K562 (cell line): ENCODE results near the gene EXTL1. TPM values are rescaled to one million over a fixed set of nuclear protein-coding genes. Genes with fewer than 3 reads are reported as not detected.

Experiments
- CXXC5 ChIP-seq: fragments of 250-450 bp; sonication (Bioruptor Pico); IDR thresholded peaks from 2 replicates; pipeline ENCODE4 v1.8.0; 2022; ENCODE audit warnings: inconsistent platforms, mild to moderate bottlenecking, moderate library complexity
- HDGF ChIP-seq: fragments of 450-650 bp; IDR thresholded peaks from 2 replicates; pipeline ENCODE4 v1.6.1; 2016
- KLF6 ChIP-seq: fragments of 250-450 bp; sonication (Bioruptor Pico); IDR thresholded peaks from 2 replicates; pipeline ENCODE4 v1.4.0; 2020; ENCODE audit warnings: mild to moderate bottlenecking, moderate library complexity, borderline replicate concordance
- POLR2B ChIP-seq: fragments of 450-650 bp; IDR thresholded peaks from 2 replicates; pipeline ENCODE4 v1.6.1; 2018; ENCODE audit warnings: low read depth; ENCODE audit not compliant: partially characterized antibody
- PPARD ChIP-seq: fragments of 250-450 bp; sonication (Bioruptor Pico); IDR thresholded peaks from 2 replicates; pipeline ENCODE4 v1.8.0; 2022; ENCODE audit warnings: inconsistent platforms, mild to moderate bottlenecking, moderate library complexity
- RAD21 ChIP-seq, 2 experiments: fragments of 250-450 bp in 1 of 2; fragments of 450-650 bp in 1 of 2; sonication (Bioruptor Pico) in 1 of 2; formaldehyde crosslinking in 1 of 2; IDR thresholded peaks in 1 of 2; conservative IDR thresholded peaks in 1 of 2; 2 replicates each; pipeline versions ENCODE4 v1.4.0 to v1.8.0; 2020 to 2022; ENCODE audit warnings: mild to moderate bottlenecking in 2 of 2, moderate library complexity in 1 of 2
- TBP ChIP-seq: optimal IDR thresholded peaks from 2 replicates; pipeline ENCODE3; 2011; ENCODE audit warnings: low read depth, low read length, improper control_type of control experiment
- ZFP30 ChIP-seq: fragments of 250-450 bp; sonication (Bioruptor Pico); IDR thresholded peaks from 2 replicates; pipeline ENCODE4 v1.8.0; 2022; ENCODE audit warnings: moderate library complexity, mild to moderate bottlenecking, inconsistent platforms, borderline replicate concordance
- polyA plus RNA-seq, 8 experiments: library from polyadenylated mRNA; depleted of rRNA in 4 of 8; stranded (reverse) in 5 of 8; unstranded in 3 of 8; fragments of >200 nt; fragmentation: Nextera tagmentation in 2 of 8; fragmentation: Illumina TruSeq in 1 of 8; extraction: Ambion mirVana in 2 of 8; extraction: Trizol in 1 of 8; gene quantifications; 2 replicates each; pipeline versions ENCODE4 v1.2.1 to v1.2.3, GENCODE V29; 2011 to 2014; ENCODE audit warnings: inconsistent platforms in 1 of 8, missing spikeins in 1 of 8
- total RNA-seq, 7 experiments: library from RNA; depleted of rRNA in 6 of 7; stranded (reverse); fragments of >200 nt in 6 of 7; fragmentation: Illumina TruSeq in 2 of 7; extraction: Trizol in 2 of 7; gene quantifications; 2 replicates each; pipeline versions ENCODE4 v1.2.1 to v1.2.3, GENCODE V29; 2011 to 2021; ENCODE audit warnings: low replicate concordance in 1 of 7
- TF ChIP-seq, protein P1 (sequence below): IDR thresholded peaks from 2 replicates; pipeline ENCODE4 v1.6.1; 2011; ENCODE audit not compliant: insufficient read length; ENCODE audit errors: extremely low read depth
- TF ChIP-seq, protein P2 (sequence below), 2 experiments: fragments of 450-650 bp in 1 of 2; sonication (generic) in 1 of 2; formaldehyde crosslinking in 1 of 2; IDR thresholded peaks; 2 replicates each; pipeline versions ENCODE4 v1.7.1 to v1.9.0; 2016 to 2022; ENCODE audit warnings: inconsistent platforms in 1 of 2, mild to moderate bottlenecking in 1 of 2, missing genetic modification reagents in 1 of 2
- TF ChIP-seq, protein P3 (sequence below): fragments of 450-650 bp; conservative IDR thresholded peaks from 2 replicates; pipeline ENCODE4 v1.6.1; 2016; ENCODE audit warnings: missing genetic modification characterization, low read depth, mild to moderate bottlenecking, control low read depth, missing compliant biosample characterization
- TF ChIP-seq, protein P4 (sequence below): fragments of 450-650 bp; IDR thresholded peaks from 2 replicates; pipeline ENCODE4 v1.6.1; 2016; ENCODE audit warnings: borderline replicate concordance

The EXTL1 gene
- total and polyA plus RNA-seq, 9 of the 15 experiments (the other 6 are each of a cell fraction or from before 2014, with no cell fraction given) = 0.04 to 0.23 (median 0.08) TPM; not detected in 3

DNA sequence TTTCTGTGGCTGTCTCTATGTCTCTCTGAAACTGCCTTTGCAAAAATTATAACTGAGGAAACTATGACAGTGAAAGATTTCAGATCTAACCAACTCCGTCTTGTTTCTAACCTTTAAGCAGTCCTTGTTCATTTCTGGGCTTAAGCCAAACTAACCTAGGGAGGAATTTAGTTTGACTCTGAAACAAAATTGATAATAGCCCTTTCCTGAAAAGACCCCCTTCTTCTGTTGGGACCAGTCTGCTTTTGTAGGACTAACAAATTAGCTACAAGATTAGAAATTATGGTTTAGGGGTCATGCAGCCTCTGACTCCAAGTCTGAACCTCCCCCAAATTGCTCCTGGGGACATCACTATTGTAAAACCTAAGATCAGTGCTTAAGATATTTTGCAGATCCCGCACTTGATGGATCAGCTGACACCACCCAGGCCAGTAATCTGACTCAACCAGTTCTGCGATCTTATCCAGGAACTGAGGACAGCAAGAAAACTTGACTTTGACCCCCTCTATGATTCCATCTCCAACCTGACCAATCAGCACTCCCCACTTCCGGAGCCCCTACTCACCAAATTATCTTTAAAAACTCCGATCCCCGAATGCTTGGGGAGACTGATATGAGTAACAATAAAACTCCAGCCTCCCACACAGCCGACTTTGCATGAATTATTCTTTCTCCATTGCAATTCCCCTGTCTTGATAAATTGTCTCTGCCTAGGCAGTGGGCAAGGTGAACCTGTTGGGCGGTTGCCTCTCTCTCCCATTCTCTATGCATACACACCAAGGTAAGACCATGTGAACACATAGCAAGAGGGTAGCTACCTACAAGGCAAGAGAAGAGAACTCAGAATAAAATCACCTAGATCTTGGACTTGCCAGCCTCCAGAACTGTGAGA lies 57.0 kb downstream of the EXTL1 start (continued):
- TF ChIP-seq, protein P1, sequence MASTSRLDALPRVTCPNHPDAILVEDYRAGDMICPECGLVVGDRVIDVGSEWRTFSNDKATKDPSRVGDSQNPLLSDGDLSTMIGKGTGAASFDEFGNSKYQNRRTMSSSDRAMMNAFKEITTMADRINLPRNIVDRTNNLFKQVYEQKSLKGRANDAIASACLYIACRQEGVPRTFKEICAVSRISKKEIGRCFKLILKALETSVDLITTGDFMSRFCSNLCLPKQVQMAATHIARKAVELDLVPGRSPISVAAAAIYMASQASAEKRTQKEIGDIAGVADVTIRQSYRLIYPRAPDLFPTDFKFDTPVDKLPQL = no peak
- TF ChIP-seq KLF6 (CRISPR knock-in tag) (no peak), TBP (no peak), HDGF (no peak), ZFP30 (CRISPR knock-in tag) (no peak), POLR2B (no peak), CXXC5 (CRISPR knock-in tag) (peak; percentile 53), PPARD (no peak), RAD21 (CRISPR knock-in tag; conservative IDR thresholded peaks at IDR 0.05 in 1 of 2, IDR thresholded peaks at IDR 0.05 in 1 of 2) (no peak)
- TF ChIP-seq, protein P2, sequence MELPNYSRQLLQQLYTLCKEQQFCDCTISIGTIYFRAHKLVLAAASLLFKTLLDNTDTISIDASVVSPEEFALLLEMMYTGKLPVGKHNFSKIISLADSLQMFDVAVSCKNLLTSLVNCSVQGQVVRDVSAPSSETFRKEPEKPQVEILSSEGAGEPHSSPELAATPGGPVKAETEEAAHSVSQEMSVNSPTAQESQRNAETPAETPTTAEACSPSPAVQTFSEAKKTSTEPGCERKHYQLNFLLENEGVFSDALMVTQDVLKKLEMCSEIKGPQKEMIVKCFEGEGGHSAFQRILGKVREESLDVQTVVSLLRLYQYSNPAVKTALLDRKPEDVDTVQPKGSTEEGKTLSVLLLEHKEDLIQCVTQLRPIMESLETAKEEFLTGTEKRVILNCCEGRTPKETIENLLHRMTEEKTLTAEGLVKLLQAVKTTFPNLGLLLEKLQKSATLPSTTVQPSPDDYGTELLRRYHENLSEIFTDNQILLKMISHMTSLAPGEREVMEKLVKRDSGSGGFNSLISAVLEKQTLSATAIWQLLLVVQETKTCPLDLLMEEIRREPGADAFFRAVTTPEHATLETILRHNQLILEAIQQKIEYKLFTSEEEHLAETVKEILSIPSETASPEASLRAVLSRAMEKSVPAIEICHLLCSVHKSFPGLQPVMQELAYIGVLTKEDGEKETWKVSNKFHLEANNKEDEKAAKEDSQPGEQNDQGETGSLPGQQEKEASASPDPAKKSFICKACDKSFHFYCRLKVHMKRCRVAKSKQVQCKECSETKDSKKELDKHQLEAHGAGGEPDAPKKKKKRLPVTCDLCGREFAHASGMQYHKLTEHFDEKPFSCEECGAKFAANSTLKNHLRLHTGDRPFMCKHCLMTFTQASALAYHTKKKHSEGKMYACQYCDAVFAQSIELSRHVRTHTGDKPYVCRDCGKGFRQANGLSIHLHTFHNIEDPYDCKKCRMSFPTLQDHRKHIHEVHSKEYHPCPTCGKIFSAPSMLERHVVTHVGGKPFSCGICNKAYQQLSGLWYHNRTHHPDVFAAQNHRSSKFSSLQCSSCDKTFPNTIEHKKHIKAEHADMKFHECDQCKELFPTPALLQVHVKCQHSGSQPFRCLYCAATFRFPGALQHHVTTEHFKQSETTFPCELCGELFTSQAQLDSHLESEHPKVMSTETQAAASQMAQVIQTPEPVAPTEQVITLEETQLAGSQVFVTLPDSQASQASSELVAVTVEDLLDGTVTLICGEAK (IDR thresholded peaks at IDR 0.05) = 0 out of 2 replicates have a peak, but pooled peaks have one; percentile 28
- TF ChIP-seq, protein P2 (CRISPR knock-in tag; IDR thresholded peaks at IDR 0.05) = no peak
- TF ChIP-seq, protein P3, sequence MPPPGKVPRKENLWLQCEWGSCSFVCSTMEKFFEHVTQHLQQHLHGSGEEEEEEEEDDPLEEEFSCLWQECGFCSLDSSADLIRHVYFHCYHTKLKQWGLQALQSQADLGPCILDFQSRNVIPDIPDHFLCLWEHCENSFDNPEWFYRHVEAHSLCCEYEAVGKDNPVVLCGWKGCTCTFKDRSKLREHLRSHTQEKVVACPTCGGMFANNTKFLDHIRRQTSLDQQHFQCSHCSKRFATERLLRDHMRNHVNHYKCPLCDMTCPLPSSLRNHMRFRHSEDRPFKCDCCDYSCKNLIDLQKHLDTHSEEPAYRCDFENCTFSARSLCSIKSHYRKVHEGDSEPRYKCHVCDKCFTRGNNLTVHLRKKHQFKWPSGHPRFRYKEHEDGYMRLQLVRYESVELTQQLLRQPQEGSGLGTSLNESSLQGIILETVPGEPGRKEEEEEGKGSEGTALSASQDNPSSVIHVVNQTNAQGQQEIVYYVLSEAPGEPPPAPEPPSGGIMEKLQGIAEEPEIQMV (tag) = 0 out of 2 replicates have a peak, but pooled peaks have one; percentile 2
- TF ChIP-seq, protein P4, sequence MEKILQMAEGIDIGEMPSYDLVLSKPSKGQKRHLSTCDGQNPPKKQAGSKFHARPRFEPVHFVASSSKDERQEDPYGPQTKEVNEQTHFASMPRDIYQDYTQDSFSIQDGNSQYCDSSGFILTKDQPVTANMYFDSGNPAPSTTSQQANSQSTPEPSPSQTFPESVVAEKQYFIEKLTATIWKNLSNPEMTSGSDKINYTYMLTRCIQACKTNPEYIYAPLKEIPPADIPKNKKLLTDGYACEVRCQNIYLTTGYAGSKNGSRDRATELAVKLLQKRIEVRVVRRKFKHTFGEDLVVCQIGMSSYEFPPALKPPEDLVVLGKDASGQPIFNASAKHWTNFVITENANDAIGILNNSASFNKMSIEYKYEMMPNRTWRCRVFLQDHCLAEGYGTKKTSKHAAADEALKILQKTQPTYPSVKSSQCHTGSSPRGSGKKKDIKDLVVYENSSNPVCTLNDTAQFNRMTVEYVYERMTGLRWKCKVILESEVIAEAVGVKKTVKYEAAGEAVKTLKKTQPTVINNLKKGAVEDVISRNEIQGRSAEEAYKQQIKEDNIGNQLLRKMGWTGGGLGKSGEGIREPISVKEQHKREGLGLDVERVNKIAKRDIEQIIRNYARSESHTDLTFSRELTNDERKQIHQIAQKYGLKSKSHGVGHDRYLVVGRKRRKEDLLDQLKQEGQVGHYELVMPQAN = no peak
